Activated CD8-positive, alpha-beta T cell treated with anti-CD3 and anti-CD28 coated beads for 36 hours (primary cell): Measurements from ENCODE around the gene NKX2-3. TPM values are rescaled to one million over a fixed set of nuclear protein-coding genes. Genes with fewer than 3 reads are reported as not detected.

ENCODE experiments used
- ATAC-seq: fragments of 200-7000 bp; cut with Tn5 transposase; one replicate; pipeline ENCODE4 v1.10.0; 2021; ENCODE audit warnings: mild to moderate bottlenecking, moderate library complexity
- CTCF ChIA-PET: fragments of 350-600 bp; sonication (Branson Sonifier 250); formaldehyde crosslinking; loops from one replicate; lab custom pipeline; 2021; ENCODE audit warnings: antibody characterized with exemption; lab: Charles Lee
- POLR2A ChIA-PET: fragments of 350-600 bp; sonication (Branson Sonifier 250); formaldehyde crosslinking; loops from one replicate; lab custom pipeline; 2021; ENCODE audit warnings: antibody characterized with exemption; lab: Charles Lee
- DNase-seq: peaks from one replicate; pipeline ENCODE4 v3.0.0-alpha.2; 2020
- H3K27ac Mint-ChIP-seq: one replicate; pipeline ENCODE4 v1.8.0; 2021; ENCODE audit warnings: mild to moderate bottlenecking, mixed read lengths
- H3K27me3 Mint-ChIP-seq: one replicate; pipeline ENCODE4 v1.8.0; 2021; ENCODE audit warnings: mixed read lengths
- H3K36me3 Mint-ChIP-seq: one replicate; pipeline ENCODE4 v1.8.0; 2021; ENCODE audit warnings: low read depth, mixed read lengths
- H3K4me1 Mint-ChIP-seq: one replicate; pipeline ENCODE4 v1.8.0; 2021; ENCODE audit warnings: low read depth, mixed read lengths
- H3K4me3 Mint-ChIP-seq: one replicate; pipeline ENCODE4 v1.8.0; 2021; ENCODE audit warnings: mild to moderate bottlenecking, moderate library complexity, mixed read lengths
- H3K9me3 Mint-ChIP-seq: one replicate; pipeline ENCODE4 v1.8.0; 2021; ENCODE audit warnings: mixed read lengths
- intact Hi-C: fragments of 100-400 bp; cut with micrococcal nuclease; formaldehyde crosslinking; loops from one replicate; pipeline ENCODE4 v1.10.0; 2022
- total RNA-seq, 2 experiments: library from RNA; stranded (reverse); gene quantifications; one replicate each; pipeline ENCODE4 v1.2.3, GENCODE V29; 2021
- TF ChIP-seq, protein P1 (sequence below): fragments of 200-600 bp; IDR thresholded peaks from one replicate; pipeline ENCODE4 v1.8.0; 2022; ENCODE audit warnings: antibody characterized with exemption, mild to moderate bottlenecking

NKX2-3 gene
- total RNA-seq, 2 experiments from 2014 or later: not detected

DNA sequence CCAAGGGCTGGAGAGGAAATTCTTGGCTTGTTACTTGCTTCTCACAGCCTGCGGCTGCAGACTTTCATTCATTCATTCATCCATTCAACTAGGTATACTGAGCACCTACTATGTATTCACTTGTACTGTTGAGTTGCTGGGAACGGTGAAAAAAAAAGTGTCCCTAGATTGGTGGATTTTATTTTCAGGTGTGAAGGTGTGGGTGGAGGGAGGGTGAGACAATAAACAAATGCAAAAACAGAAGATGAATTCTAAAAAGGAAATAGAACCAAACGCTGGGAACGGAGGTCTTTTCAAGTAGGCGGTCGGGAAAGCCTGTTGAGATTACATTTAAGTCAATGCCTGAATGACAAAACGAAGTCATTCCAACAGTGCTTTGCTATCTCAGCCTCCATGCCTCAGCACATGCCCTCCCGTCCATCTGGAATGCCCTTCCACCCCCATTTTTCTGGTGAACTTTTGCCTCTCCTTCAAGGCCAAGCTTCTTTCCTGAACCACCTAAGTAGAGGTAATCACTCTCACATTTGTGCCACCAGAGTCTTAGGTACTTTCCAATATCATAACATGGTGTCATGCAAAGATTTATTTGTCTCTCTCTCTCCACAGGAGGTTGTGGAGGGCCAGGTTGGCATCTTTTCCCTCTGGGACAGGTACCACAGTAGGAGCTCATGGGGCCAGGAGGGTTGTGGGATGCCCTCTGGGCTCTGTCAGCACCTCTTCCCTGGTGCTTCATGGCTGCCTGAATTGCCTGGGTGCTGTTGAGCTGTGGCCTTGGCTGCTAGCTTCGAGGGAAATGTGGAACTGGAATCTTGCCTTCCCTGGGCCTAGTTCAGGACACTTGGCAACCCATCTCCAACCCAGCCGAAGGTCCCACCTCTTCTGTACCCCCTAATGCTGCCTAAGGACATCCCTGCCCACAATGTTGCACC, 5.5 kb downstream of the NKX2-3 start:
- TF ChIP-seq, protein P1, sequence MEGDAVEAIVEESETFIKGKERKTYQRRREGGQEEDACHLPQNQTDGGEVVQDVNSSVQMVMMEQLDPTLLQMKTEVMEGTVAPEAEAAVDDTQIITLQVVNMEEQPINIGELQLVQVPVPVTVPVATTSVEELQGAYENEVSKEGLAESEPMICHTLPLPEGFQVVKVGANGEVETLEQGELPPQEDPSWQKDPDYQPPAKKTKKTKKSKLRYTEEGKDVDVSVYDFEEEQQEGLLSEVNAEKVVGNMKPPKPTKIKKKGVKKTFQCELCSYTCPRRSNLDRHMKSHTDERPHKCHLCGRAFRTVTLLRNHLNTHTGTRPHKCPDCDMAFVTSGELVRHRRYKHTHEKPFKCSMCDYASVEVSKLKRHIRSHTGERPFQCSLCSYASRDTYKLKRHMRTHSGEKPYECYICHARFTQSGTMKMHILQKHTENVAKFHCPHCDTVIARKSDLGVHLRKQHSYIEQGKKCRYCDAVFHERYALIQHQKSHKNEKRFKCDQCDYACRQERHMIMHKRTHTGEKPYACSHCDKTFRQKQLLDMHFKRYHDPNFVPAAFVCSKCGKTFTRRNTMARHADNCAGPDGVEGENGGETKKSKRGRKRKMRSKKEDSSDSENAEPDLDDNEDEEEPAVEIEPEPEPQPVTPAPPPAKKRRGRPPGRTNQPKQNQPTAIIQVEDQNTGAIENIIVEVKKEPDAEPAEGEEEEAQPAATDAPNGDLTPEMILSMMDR: no peak
- Mint-ChIP-seq H3K36me3 (no peaks in the 10 kb centered on the region), H3K4me1 (peaks cover 20% of the 10 kb centered on the region), H3K27ac (no peak overlapping the region), H3K27me3 (peaks cover 78% of the 10 kb centered on the region), H3K4me3 (no peak overlapping the region), H3K9me3 (no peaks in the 10 kb centered on the region)
- CTCF ChIA-PET: interaction anchor here (1.0 to 1.5 kb wide), 4 partner anchors 9 to 146 kb away, joined by 3 read pairs; no protein-coding TSS in a partner anchor
- POLR2A ChIA-PET: interaction anchor here (1.5 kb wide), 1 partner anchor 120 kb away, joined by 3 read pairs; the partner anchor contains the start of gene ENTPD7
- no peak for DNase-seq
- intact Hi-C loops: no loop called here
- no peak for ATAC-seq

DNA sequence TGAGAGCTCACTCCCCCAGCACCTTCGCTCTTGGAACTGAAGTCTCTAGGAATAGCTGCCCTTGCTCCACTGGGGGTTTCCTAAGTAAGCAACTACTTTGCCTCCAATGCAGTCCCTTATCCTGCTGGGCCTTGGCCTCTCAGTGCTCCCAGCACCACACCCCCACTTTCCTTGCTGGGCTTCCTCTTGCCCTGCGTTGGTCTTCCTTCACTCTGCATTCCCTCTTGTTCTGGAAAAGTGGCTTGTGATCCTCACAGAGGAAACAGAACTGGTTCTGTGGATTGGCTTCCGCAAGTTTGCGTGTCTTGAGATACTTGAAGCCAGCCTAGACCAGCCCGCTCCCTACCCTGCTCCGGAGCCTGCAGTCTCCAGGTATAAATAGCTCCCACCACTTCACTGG, 6.4 kb downstream of the NKX2-3 start:
- ChIA-PET POLR2A (no interaction called here), CTCF (interaction anchor here (1.0 to 1.5 kb wide), 4 partner anchors 10 to 147 kb away, joined by 3 read pairs; no protein-coding TSS in a partner anchor)
- H3K27ac Mint-ChIP-seq: no peak overlapping the region
- TF ChIP-seq, protein P1: no peak
- ATAC-seq (no peak), DNase-seq (no peak)
- intact Hi-C loops: no loop called here
- H3K36me3 Mint-ChIP-seq: no peaks in the 10 kb centered on the region
- peaks cover 20% of the 10 kb centered on the region for H3K4me1 Mint-ChIP-seq
- no peak overlapping the region for H3K4me3 Mint-ChIP-seq
- H3K27me3 Mint-ChIP-seq: peaks cover 76% of the 10 kb centered on the region
- H3K9me3 Mint-ChIP-seq: no peaks in the 10 kb centered on the region

DNA sequence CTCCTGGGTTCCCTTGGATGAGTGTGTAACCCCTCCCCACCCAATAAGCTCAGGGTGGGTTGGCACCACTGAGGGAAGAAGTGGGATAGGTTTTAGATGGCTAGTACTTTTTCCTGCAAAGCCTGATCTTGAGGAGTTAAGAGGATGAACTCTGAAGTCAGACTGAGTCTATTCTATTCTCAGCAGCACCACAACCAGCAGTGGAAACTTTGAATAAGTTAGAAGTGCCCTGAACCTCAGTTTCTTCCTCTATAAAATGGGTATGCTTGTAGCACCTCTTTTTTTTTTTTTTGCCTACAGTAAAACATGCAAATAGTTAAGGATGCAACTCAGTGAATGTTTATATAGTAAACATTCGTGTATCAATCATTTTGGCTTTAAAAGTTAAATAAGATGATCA, 7.1 kb downstream of the NKX2-3 start:
- intact Hi-C loops: no loop called here
- CTCF ChIA-PET: interaction anchor here (1.5 kb wide), 1 partner anchor 21 kb away, joined by 3 read pairs; no protein-coding TSS in a partner anchor

DNA sequence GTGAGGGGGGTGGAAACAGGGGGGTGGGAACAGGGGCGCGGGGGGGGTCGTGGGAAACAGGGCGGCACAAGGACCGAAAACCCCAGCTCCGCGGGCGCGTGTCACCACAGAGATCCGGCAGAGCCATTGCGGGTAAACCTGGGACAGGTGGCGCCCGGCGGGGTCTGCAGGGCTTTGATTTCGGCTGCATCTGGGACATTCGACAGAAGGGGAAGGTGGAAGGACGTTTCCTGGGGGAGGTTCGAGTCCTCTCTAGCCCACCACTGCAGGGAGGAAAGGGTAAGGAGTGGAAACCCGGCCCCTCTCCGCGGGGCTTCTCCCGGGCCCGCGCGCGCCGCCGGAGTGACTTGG, 7.5 kb downstream of the NKX2-3 start:
- ChIA-PET POLR2A (no interaction called here), CTCF (no interaction called here)
- peaks cover 73% of the 10 kb centered on the region for H3K27me3 Mint-ChIP-seq
- H3K36me3 Mint-ChIP-seq: no peaks in the 10 kb centered on the region
- intact Hi-C loops: no loop called here
- peaks cover 13% of the 10 kb centered on the region for H3K4me1 Mint-ChIP-seq
- H3K9me3 Mint-ChIP-seq: no peaks in the 10 kb centered on the region
- ATAC-seq: no peak
- no peak overlapping the region for H3K4me3 Mint-ChIP-seq
- no peak for DNase-seq
- H3K27ac Mint-ChIP-seq: no peak overlapping the region
- TF ChIP-seq, protein P1: no peak

More for the DNA sequence above, 7.1 kb downstream of the NKX2-3 start:
- ATAC-seq (no peak), DNase-seq (no peak)
- TF ChIP-seq, protein P1: no peak
- Mint-ChIP-seq H3K36me3 (no peaks in the 10 kb centered on the region), H3K4me3 (no peak overlapping the region), H3K27me3 (peaks cover 74% of the 10 kb centered on the region), H3K27ac (no peak overlapping the region), H3K9me3 (no peaks in the 10 kb centered on the region), H3K4me1 (peaks cover 16% of the 10 kb centered on the region)
- POLR2A ChIA-PET: no interaction called here
